H1 (cell line): Measurements from ENCODE around the gene EIF2AK2. TPM values are rescaled to one million over a fixed set of nuclear protein-coding genes. Genes with fewer than 3 reads are reported as not detected.
A peak's percentile ranks its signal among the peaks of the same experiment; 100 is the strongest.

Experiments used
- CTCF ChIA-PET: fragments of 300-600 bp; sonication (Branson Sonifier 250); formaldehyde crosslinking; loops from one replicate; lab custom pipeline; 2021; ENCODE audit not compliant: partially characterized antibody; lab: Charles Lee
- POLR2A ChIA-PET: fragments of 300-600 bp; sonication (Branson Sonifier 250); formaldehyde crosslinking; loops from one replicate; lab custom pipeline; 2021; ENCODE audit warnings: inconsistent platforms; ENCODE audit not compliant: partially characterized antibody; lab: Charles Lee
- DNase-seq, 2 experiments: peaks; one replicate each; pipeline versions ENCODE4 v3.0.0 to v3.0.0-alpha.2; 2010 to 2022; ENCODE audit warnings: low spot score in 2 of 2, low read depth in 1 of 2, mixed read lengths in 1 of 2
- FAIRE-seq: peaks from 2 replicates; lab custom pipeline; 2011; peaks lifted over from hg19 to GRCh38; lab: Jason Lieb, UNC
- H2AFZ ChIP-seq: 2 replicates; pipeline ENCODE4 v1.8.1; 2012; ENCODE audit warnings: low read length, inconsistent platforms
- H2AK5ac ChIP-seq: 2 replicates; pipeline ENCODE4 v1.6.1; 2013; ENCODE audit warnings: low read depth, low read length
- H2BK120ac ChIP-seq: replicated peaks from 2 replicates; pipeline ENCODE3; 2013; ENCODE audit warnings: low read depth, low read length, inconsistent platforms
- H2BK12ac ChIP-seq: 2 replicates; pipeline ENCODE4 v1.6.1; 2013; ENCODE audit warnings: low read depth, low read length
- H2BK15ac ChIP-seq: 2 replicates; pipeline ENCODE4 v1.6.1; 2013; ENCODE audit warnings: low read length
- H2BK20ac ChIP-seq: 2 replicates; pipeline ENCODE4 v1.6.1; 2013; ENCODE audit warnings: low read length
- H2BK5ac ChIP-seq: 2 replicates; pipeline ENCODE4 v1.6.1; 2013; ENCODE audit warnings: low read depth, low read length
- H3K14ac ChIP-seq: 2 replicates; pipeline ENCODE4 v1.6.1; 2013; ENCODE audit warnings: inconsistent platforms; ENCODE audit not compliant: insufficient read length
- H3K18ac ChIP-seq: 2 replicates; pipeline ENCODE4 v1.6.1; 2013; ENCODE audit warnings: low read length; ENCODE audit errors: extremely low read depth
- H3K23ac ChIP-seq: 2 replicates; pipeline ENCODE4 v1.6.1; 2013; ENCODE audit warnings: inconsistent platforms; ENCODE audit not compliant: insufficient read length
- H3K23me2 ChIP-seq: 2 replicates; pipeline ENCODE4 v1.6.1; 2013; ENCODE audit warnings: low read depth, low read length
- H3K27ac ChIP-seq: 2 replicates; pipeline ENCODE4 v1.6.1; 2011; ENCODE audit warnings: low read depth, low read length, inconsistent platforms
- H3K27me3 ChIP-seq, 4 experiments: replicated peaks in 1 of 4; 1 replicate in 1 of 4; 2 replicates in 3 of 4; pipeline versions ENCODE4 v1.6.1 to v1.8.1; 2011 to 2013; ENCODE audit warnings: low read length in 3 of 4, mild to moderate bottlenecking in 3 of 4, inconsistent platforms in 2 of 4, mixed read lengths in 2 of 4, moderate library complexity in 1 of 4; ENCODE audit not compliant: control insufficient read depth in 3 of 4, insufficient read depth in 3 of 4; ENCODE audit errors: extremely low read depth in 1 of 4
- H3K36me3 ChIP-seq, 4 experiments: 2 replicates each; pipeline versions ENCODE4 v1.6.1 to v1.8.1; 2011 to 2013; ENCODE audit warnings: mild to moderate bottlenecking in 4 of 4, low read length in 3 of 4, moderate library complexity in 2 of 4, control low read depth in 1 of 4, inconsistent platforms in 1 of 4; ENCODE audit not compliant: insufficient read depth in 4 of 4, control insufficient read depth in 2 of 4
- H3K4ac ChIP-seq: replicated peaks from 2 replicates; pipeline ENCODE3; 2013; ENCODE audit warnings: low read length, low read depth, mixed read lengths, inconsistent platforms; ENCODE audit not compliant: insufficient read length
- H3K4me1 ChIP-seq, 4 experiments: replicated peaks in 1 of 4; 1 replicate in 1 of 4; 2 replicates in 3 of 4; pipeline versions ENCODE4 v1.6.1 to v1.8.1; 2011 to 2013; ENCODE audit warnings: low read length in 3 of 4, inconsistent platforms in 2 of 4, mixed read lengths in 1 of 4; ENCODE audit not compliant: insufficient read depth in 4 of 4, control insufficient read depth in 3 of 4
- H3K4me2 ChIP-seq, 2 experiments: 2 replicates each; pipeline versions ENCODE4 v1.6.1 to v1.8.1; 2011 to 2013; ENCODE audit warnings: low read depth in 2 of 2, low read length in 2 of 2, control low read depth in 1 of 2, inconsistent platforms in 1 of 2, mild to moderate bottlenecking in 1 of 2; ENCODE audit not compliant: insufficient read depth in 1 of 2
- H3K4me3 ChIP-seq, 4 experiments: fragments of 200-600, 300-600 bp in 1 of 4; sonication (generic), shearing (Covaris generic), sonication (Bioruptor Twin) in 1 of 4; 2 replicates each; pipeline versions ENCODE4 v1.5.1 to v1.8.1; 2011 to 2016; ENCODE audit warnings: low read length in 4 of 4, low read depth in 3 of 4, control low read depth in 2 of 4, inconsistent platforms in 2 of 4, mild to moderate bottlenecking in 2 of 4, mixed read lengths in 1 of 4, moderate library complexity in 1 of 4; ENCODE audit not compliant: insufficient read depth in 2 of 4; ENCODE audit errors: extremely low read depth in 1 of 4
- H3K56ac ChIP-seq: replicated peaks from 2 replicates; pipeline ENCODE3; 2013; ENCODE audit warnings: low read depth, mild to moderate bottlenecking, mixed read lengths, low read length, inconsistent platforms; ENCODE audit not compliant: insufficient read length
- H3K79me1 ChIP-seq: 2 replicates; pipeline ENCODE4 v1.6.1; 2013; ENCODE audit warnings: low read depth, low read length, control low read depth
- H3K79me2 ChIP-seq, 2 experiments: 2 replicates each; pipeline versions ENCODE4 v1.6.1 to v1.8.1; 2012 to 2013; ENCODE audit warnings: low read length in 2 of 2, mild to moderate bottlenecking in 2 of 2, inconsistent platforms in 1 of 2; ENCODE audit not compliant: insufficient read depth in 2 of 2, control insufficient read depth in 1 of 2
- H3K9ac ChIP-seq, 4 experiments: replicated peaks in 1 of 4; 1 replicate in 1 of 4; 2 replicates in 3 of 4; pipeline versions ENCODE4 v1.6.1 to v1.8.1; 2011 to 2013; ENCODE audit warnings: low read depth in 3 of 4, low read length in 3 of 4, control low read depth in 2 of 4, mild to moderate bottlenecking in 2 of 4, moderate library complexity in 2 of 4, inconsistent platforms in 1 of 4; ENCODE audit errors: extremely low read depth in 1 of 4
- H3K9me3 ChIP-seq, 2 experiments: 2 replicates each; pipeline versions ENCODE4 v1.6.1 to v1.8.1; 2012 to 2013; ENCODE audit warnings: mild to moderate bottlenecking in 2 of 2, moderate library complexity in 2 of 2, control low read depth in 1 of 2, inconsistent platforms in 1 of 2, low read depth in 1 of 2, low read length in 1 of 2, mixed read lengths in 1 of 2; ENCODE audit not compliant: insufficient read depth in 2 of 2
- H4K20me1 ChIP-seq, 2 experiments: replicated peaks in 1 of 2; 2 replicates each; pipeline versions ENCODE3 to v1.8.1; 2011 to 2013; ENCODE audit warnings: inconsistent platforms in 2 of 2, low read length in 2 of 2, mild to moderate bottlenecking in 1 of 2; ENCODE audit not compliant: insufficient read depth in 2 of 2, control insufficient read depth in 1 of 2
- H4K5ac ChIP-seq: 2 replicates; pipeline ENCODE4 v1.6.1; 2013; ENCODE audit warnings: low read length, low read depth, mixed read lengths, inconsistent platforms; ENCODE audit not compliant: insufficient read length
- H4K8ac ChIP-seq: 2 replicates; pipeline ENCODE4 v1.8.0; 2013; ENCODE audit warnings: mild to moderate bottlenecking, moderate library complexity, low read length, inconsistent platforms; ENCODE audit not compliant: insufficient read depth; ENCODE audit errors: extremely low read depth
- H4K91ac ChIP-seq: replicated peaks from 2 replicates; pipeline ENCODE3; 2013; ENCODE audit warnings: low read length, mixed read lengths, inconsistent platforms; ENCODE audit not compliant: insufficient read length
- CHD1 ChIP-seq: IDR thresholded peaks from 2 replicates; pipeline ENCODE4 v1.6.1; 2012; ENCODE audit warnings: low read depth, low read length, improper control_type of control experiment
- JUND ChIP-seq: IDR thresholded peaks from 2 replicates; pipeline ENCODE4 v1.6.1; 2011; ENCODE audit warnings: mild to moderate bottlenecking, improper control_type of control experiment, low read length
- KDM4A ChIP-seq: IDR thresholded peaks from one replicate; pipeline ENCODE4 v1.7.1; 2012; ENCODE audit warnings: low read depth, mild to moderate bottlenecking, moderate library complexity, low read length, inconsistent platforms; ENCODE audit not compliant: severe bottlenecking
- PHF8 ChIP-seq: fragments of 200-600 bp; sonication (generic); conservative IDR thresholded peaks from 2 replicates; pipeline ENCODE4 v1.7.1; 2012; ENCODE audit warnings: low read depth, mild to moderate bottlenecking, inconsistent platforms, low read length, moderate library complexity
- POLR2AphosphoS5 ChIP-seq: IDR thresholded peaks from 2 replicates; pipeline ENCODE4 v1.6.1; 2011; ENCODE audit warnings: low read depth, low read length
- POU5F1 ChIP-seq: IDR thresholded peaks from 2 replicates; pipeline ENCODE4 v1.6.1; 2011; ENCODE audit warnings: low read depth, mild to moderate bottlenecking, low read length, moderate library complexity
- RFX5 ChIP-seq: IDR thresholded peaks from 2 replicates; pipeline ENCODE4 v1.6.1; 2011; ENCODE audit warnings: low read depth, low read length, improper control_type of control experiment, borderline replicate concordance
- RNF2 ChIP-seq: fragments of 200-900, 300-1000 bp; sonication (generic); IDR thresholded peaks from 2 replicates; pipeline ENCODE4 v1.7.1; 2016; ENCODE audit warnings: borderline replicate concordance, low read depth, mild to moderate bottlenecking, antibody characterized with exemption, low read length; ENCODE audit not compliant: poor library complexity, severe bottlenecking; ENCODE audit errors: missing control alignments
- SP1 ChIP-seq: IDR thresholded peaks from 2 replicates; pipeline ENCODE4 v1.6.1; 2011; ENCODE audit warnings: low read depth, low read length
- TCF12 ChIP-seq: IDR thresholded peaks from 2 replicates; pipeline ENCODE4 v1.6.1; 2011; ENCODE audit warnings: low read depth, mild to moderate bottlenecking, low read length
- TEAD4 ChIP-seq: IDR thresholded peaks from 2 replicates; pipeline ENCODE4 v1.6.1; 2012; ENCODE audit warnings: low read depth, low read length, inconsistent platforms, mixed read lengths
- WGBS, 2 experiments: shearing (Covaris generic) in 1 of 2; methylation state at CpG; one replicate each; pipeline versions ENCODE4 v1.1.6 to v1.1.7; 2013 to 2015; ENCODE audit warnings: low lambda C conversion rate in 2 of 2, mixed read lengths in 2 of 2, inconsistent platforms in 1 of 2, low coverage in 1 of 2, missing lambda C conversion rate in 1 of 2; ENCODE audit not compliant: insufficient replicate concordance in 2 of 2, insufficient coverage in 1 of 2, insufficient read length in 1 of 2; ENCODE audit errors: extremely low coverage in 1 of 2, missing lambda C conversion rate in 1 of 2; 5-methylcytosine and 5-hydroxymethylcytosine counted together
- polyA plus RNA-seq, 7 experiments: library from polyadenylated mRNA; depleted of rRNA in 3 of 7; stranded (reverse) in 5 of 7; unstranded in 2 of 7; fragments of >200 nt in 5 of 7; fragments of 200-250 nt in 2 of 7; gene quantifications; 1 replicate in 5 of 7; 2 replicates in 1 of 7; 4 replicates in 1 of 7; pipeline versions ENCODE4 v1.2.1 to v1.2.3, GENCODE V29; 2011 to 2013; ENCODE audit warnings: missing spikeins in 2 of 7, mixed read lengths in 2 of 7
- total RNA-seq: library from RNA; stranded (reverse); fragmentation: NEBNext Ultra II Directional; extraction: Animal tissue kit (Norgen Biotek cat#: 25700); gene quantifications from 2 replicates; pipeline ENCODE4 v1.2.1, GENCODE V29; 2021

Gene EIF2AK2
- total and polyA plus RNA-seq, 2 of the 8 experiments (the other 6 are each of a cell fraction or from before 2014, with no cell fraction given) = 13.1 to 46.9 TPM

GRCh38 chr2:37201766-37202165 lies 45.0 kb upstream of the EIF2AK2 start:
- Histone ChIP-seq H3K9me3 (peaks cover 8 to 9% of the 10 kb centered on the region in 2 experiments), H2BK20ac (no peak overlapping the region)
- TF ChIP-seq JUND (no peak), TEAD4 (no peak), RFX5 (no peak), SP1 (no peak), PHF8 (no peak), CHD1 (no peak), POU5F1 (no peak), POLR2AphosphoS5 (no peak), TCF12 (no peak), RNF2 (no peak), KDM4A (no peak)
- TF ChIP-seq, all 59 proteins: peak for 0
- ChIA-PET POLR2A (interaction anchor here (0.6 to 3.1 kb wide), 6 partner anchors 12 to 440 kb away, joined by 3 to 26 read pairs (median 4); partner anchors contain the start of genes CEBPZ, NDUFAF7 and SULT6B1), CTCF (interaction anchor here (0.6 to 1.5 kb wide), 5 partner anchors 11 to 34 kb away, joined by 3 to 5 read pairs (median 3); partner anchors contain the start of gene SULT6B1)
- Histone ChIP-seq H3K79me1 (no peaks in the 10 kb centered on the region), H3K4me2 (no peak overlapping the region), H2AK5ac (no peak overlapping the region), H3K27me3 (no peaks in the 10 kb centered on the region), H2BK15ac (no peak overlapping the region), H2BK5ac (no peak overlapping the region), H3K27ac (peak overlapping the region; percentile 52; the same call in 1 of the 2 replicates), H2BK12ac (no peak overlapping the region), H3K4ac (peak overlapping the region; percentile 9), H2BK120ac (no peak overlapping the region), H4K20me1 (peaks cover 0 to 2% of the 10 kb centered on the region in 2 experiments), H3K4me1 (peaks cover 0 to 17% (median 5%) of the 10 kb centered on the region in 4 experiments; a peak in 4 of 7 replicates), H3K9ac (no peak overlapping the region), H3K79me2 (peaks cover 3 to 35% of the 10 kb centered on the region in 2 experiments; a peak in 3 of 4 replicates), H3K23ac (no peak overlapping the region), H3K36me3 (peaks cover 4 to 56% (median 36%) of the 10 kb centered on the region in 4 experiments; a peak in 6 of 8 replicates), H3K14ac (no peak overlapping the region), H3K18ac (peak overlapping the region; percentile 36; the same call in 1 of the 2 replicates), H3K4me3 (no peak overlapping the region), H2AFZ (no peak overlapping the region), H4K8ac (no peak overlapping the region), H4K5ac (peak overlapping the region; percentile 6), H3K23me2 (peaks cover 4% of the 10 kb centered on the region), H3K56ac (no peak overlapping the region), H4K91ac (no peak overlapping the region)
- 80% methylated on average over 1 of the region's 1 CpG; no CpG with 5 or more reads in 1 of the 2 experiments for WGBS, 2 experiments
- FAIRE-seq (no peak), DNase-seq (no peak)
